Activated naive CD4-positive, alpha-beta T cell (primary cell): ENCODE results near the gene WBP2NL.

Experiments used
- DNase-seq, 4 experiments: peaks; one replicate each; lab custom pipeline; 2025; lab: John Stamatoyannopoulos, UW

WBP2NL gene

GRCh38 chr22:41978732-41979131 is 19.9 kb upstream of the WBP2NL start:
- no peak for DNase-seq

DNA sequence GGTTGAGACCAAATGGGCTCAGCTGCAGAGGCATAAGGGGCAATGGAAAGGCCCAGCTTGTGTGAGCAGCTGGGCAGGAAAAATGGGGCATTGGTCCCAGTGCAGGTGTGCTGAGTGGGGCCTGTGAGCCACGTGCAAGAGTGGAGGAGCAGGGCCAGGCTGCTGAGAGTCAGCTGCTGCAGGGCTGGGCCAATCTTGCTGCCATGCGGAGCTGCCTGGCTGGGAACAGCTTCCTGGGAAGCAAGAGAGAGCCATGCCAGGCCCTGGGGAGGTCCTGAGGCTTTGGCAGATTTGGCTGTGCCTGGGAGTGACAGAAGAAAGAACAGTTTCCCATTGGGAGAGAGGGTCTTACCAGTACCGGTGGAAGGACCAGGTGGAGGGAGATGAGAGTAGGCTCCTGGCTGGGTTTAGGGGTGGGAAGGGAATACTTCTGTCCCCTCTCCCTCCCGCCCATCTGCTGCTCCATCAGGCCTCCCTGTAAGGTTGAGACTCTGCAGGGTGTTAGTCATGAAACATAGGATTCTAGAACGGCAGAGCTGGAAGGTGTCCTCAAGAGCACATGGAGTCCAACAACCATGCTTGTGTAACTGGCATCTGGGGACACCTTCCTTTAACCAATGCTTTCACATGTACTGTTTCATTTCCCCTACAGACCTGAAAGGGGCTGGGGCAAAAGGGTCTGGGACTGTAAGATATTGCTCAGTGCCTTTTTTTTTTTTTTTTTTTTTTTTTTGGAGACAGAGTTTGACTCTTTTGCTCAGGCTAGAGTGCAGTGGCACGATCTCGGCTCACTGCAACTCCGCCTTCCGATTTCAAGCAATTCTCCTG is 19.0 kb upstream of the WBP2NL start:
- no peak for DNase-seq

DNA sequence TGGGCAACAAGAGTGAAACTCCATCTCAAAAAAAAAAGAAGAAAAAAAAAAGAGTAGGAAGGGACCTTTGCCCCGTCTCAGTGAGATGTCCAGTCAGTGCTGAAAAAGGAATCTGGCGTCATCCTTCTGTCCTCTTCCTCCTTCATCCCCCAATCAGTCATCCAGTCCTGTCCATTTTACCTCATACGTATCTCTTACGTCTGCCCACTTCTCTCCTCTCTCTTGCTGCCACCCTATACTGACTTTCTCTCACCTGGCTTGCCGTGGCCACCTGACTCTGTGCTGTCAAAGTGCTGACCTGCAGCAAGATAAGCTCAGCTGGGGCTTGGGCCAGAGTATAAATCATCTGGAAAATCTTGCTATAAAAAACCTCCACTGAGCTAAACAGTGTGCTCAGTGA is 15.7 kb upstream of the WBP2NL start:
- DNase-seq: no peak

DNA sequence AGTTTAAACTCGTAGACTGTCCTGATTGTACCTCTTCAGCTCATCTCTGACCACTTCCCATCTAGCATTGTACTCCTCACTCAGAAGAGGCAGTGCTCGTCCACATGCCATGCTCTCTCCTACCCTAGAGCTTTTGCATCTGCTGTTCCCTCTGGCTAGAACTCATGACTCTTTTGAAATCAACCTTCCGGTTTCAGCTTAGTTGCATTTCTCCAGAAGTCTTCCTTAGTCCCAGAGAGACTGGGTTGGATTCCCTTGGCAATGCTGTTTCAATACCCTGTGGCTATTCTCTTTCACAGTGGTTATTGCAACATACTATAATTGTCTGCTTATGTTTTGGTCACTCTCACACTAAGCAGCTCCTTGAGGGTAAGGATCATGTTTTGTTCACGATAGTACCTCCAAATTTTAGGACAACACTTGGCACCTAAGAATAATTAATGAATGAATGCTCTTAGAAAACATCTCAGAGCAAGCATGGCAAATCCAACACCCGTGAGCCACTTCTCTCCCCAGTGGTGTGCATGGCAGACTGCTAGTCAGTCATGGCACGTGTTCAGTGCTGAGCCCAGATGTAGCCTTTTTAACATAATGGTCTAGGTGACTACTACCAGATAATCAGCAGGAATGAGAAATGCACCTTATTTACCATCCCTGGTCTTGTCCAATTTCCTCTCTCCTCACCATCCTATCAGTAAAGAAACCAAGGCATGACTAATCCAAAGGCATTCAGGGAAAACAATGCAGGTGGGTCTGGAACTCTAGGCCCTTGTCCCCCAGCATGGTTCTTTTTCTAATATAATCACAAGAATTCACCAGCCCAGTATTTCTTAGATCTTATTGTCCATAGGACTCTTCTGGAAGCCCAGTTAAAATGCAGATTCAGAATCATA is 14.8 kb upstream of the WBP2NL start:
- DNase-seq: no peak

- DNase-seq: no peak
Measured at GRCh38 chr22:41987276-41987675, 11.3 kb upstream of the WBP2NL start.

- DNase-seq: no peak
Measured at GRCh38 chr22:41989246-41989645, 9.3 kb upstream of the WBP2NL start.

DNA sequence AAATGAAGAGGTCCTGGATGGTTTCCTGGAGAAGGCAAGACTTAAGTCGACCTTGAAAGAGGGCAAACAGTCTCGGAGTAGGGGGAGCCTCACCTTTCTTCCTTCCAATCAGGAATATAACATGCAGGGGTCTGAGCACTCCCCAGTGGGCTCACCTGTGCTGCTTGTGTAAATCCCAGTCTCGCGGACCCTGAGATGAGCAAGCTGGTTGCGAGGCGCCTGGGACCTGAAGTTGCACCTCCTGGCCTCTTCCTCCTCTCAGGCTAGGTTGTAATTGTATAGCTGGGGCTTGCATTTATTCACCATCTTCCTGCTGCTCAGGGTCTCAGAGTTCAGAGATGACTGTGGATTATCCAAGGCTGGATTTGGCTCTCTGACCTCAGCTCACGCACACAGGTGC is 7.5 kb upstream of the WBP2NL start:
- no peak for DNase-seq

DNA sequence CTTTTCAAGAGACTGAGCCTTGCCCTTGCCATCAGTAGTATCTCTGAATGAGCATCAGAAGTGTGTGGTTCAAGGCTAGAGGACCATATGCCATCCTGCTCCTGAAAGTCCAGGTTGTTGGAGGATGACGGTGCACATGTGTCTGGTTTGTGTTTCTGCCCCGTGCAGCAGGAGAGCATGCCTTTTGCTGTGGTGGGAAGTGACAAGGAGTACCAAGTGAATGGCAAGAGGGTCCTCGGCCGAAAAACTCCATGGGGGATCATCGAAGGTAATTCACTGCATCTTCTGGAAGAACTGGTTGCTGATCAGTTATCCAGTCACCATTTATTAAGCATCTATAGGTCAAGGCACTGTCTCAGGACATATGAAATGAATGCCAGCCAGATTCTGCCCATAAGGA is 6.1 kb upstream of the WBP2NL start:
- DNase-seq: no peak

DNA sequence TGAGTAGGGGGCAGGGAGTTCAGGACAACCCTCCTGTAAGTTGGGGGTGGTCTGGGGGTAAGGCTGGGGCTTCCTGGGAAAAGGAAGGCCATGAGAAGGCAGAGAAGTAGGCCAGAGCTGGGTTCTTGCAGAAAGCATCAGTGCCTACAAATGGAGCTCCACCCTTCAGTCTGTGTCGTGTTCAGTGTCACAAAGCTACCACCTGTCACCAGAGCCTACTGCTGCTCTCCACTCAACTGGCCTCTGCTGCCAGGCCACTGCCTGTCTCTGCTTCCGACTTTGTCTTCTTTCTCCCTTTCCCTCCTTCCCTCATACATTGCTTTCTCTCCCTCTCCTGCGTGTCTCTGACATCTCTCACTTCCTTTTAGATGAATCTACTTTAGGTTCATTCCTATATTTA is 3.4 kb upstream of the WBP2NL start:
- DNase-seq: no peak

DNA sequence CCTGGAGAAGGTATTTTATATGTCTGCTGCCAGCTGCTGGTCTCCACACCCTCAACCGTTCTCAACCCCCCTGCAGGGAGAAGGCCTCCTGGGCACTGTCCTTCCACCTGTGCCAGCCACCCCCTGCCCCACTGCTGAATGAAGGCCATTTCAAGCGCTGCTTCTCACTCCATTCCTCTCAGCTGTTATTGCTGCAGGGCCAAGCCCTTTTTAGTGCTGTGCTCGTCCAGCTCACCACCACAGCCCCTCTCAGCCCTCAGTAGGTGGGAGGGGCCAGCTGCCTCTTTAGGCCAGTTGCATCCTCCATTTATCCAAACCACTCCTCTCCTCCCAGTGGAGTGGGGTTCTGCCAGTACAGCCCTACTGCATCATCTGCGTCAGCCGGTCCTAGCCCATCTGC is 1.8 kb upstream of the WBP2NL start:
- no peak for DNase-seq

- no peak for DNase-seq
Measured at GRCh38 chr22:42000466-42000865, 1.9 kb downstream of the WBP2NL start.

- DNase-seq: no peak
Measured at GRCh38 chr22:42001121-42001520, 2.5 kb downstream of the WBP2NL start.

DNA sequence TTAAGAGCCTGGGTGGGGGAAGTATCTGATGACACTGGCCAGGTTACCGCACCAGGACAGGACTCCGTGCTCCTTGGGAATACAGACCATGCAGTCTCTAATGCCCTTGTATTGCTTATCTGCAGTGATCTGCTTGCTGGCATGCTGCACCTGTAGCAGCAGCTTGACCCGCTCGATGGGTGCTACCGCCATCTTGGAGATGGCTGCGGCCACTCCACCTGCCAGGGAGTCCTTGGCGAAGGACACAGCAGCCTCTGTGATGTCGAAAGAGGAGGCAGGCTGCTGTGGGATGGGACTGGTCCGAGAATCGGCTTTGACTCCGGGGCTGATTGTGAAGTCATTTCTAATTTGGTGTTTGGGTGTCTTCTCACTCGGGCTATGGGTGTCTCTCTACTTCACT is 3.1 kb downstream of the WBP2NL start:
- DNase-seq: no peak

GRCh38 chr22:42007922-42008321 is 9.3 kb downstream of the WBP2NL start:
- no peak for DNase-seq

DNA sequence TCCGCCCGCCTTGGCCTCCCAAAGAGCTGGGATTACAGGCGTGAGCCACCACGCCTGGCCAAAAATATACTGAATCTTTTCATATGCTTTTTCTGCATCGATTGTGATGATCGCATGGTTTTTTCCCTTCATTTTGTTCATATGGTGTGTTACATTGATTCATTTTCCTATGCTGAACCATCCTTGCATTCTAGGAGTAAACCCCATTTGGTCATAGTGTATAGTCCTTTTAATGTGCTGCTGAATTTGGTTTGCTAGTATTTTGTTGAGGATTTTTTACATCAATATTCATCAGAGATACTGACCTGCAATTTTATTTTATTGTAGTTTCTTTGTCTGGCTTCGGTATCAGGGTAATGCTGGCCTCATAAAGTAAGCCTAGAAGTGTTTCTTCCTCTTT is 12.2 kb downstream of the WBP2NL start:
- DNase-seq: no peak

DNA sequence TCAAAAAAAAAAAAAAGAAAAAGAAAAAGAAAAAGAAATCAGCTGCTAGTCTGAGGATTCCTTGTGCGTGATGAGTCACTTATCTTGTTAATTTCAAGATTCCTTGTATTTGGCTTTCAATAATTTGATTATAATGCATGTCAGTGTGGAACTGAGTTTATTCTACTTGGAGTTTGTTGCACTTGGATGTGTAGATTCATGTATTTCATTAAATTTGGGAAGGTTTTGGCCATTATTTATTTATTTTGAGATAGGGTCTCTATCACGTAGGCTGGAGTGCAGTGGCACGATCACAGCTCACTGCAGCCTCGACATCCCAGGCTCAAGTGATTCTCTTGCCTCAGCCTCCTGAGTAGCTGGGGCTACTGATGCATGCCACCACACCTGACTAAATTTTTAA is 14.8 kb downstream of the WBP2NL start:
- no peak for DNase-seq

DNA sequence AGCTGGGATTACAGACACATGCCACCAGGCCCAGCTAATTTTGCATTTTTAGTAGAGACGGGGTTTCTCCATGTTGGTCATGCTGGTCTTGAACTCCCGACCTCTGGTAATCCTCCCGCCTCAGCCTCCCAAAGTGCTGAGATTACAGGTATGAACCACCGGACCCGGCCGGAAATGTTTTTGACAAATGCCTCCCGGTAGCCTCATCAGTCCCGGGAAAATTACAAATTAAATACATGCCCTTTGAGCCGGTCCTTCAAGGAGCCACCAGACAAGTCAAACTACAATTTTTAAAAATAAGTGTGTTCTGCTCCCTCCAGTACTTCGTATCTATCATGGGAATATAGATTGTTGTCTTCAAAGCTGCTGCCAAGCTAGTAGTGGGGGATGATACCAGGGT is 17.5 kb downstream of the WBP2NL start:
- DNase-seq: no peak

DNA sequence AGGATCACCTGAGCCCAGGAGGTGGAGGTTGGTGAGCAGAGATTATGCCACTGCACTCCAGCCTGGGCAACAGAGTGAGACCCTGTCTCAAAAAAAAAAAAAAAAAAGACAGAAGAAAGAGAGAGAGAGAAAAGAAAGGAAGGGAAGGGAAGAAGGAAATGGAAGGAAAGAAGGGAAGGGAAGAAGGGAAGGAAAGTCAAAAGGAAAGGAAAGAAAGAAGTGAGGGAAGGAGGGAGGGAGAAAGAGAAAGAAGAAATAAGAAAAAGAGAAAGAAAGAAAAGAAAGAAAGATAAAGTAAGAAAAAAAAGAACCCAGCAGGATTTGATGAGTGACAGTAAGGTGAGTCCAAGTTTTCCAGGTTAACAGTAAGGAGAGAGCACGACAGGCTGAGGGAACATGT is 19.6 kb downstream of the WBP2NL start:
- no peak for DNase-seq

- no peak for DNase-seq
Measured at GRCh38 chr22:42021571-42021970, 23.0 kb downstream of the WBP2NL start.

DNA sequence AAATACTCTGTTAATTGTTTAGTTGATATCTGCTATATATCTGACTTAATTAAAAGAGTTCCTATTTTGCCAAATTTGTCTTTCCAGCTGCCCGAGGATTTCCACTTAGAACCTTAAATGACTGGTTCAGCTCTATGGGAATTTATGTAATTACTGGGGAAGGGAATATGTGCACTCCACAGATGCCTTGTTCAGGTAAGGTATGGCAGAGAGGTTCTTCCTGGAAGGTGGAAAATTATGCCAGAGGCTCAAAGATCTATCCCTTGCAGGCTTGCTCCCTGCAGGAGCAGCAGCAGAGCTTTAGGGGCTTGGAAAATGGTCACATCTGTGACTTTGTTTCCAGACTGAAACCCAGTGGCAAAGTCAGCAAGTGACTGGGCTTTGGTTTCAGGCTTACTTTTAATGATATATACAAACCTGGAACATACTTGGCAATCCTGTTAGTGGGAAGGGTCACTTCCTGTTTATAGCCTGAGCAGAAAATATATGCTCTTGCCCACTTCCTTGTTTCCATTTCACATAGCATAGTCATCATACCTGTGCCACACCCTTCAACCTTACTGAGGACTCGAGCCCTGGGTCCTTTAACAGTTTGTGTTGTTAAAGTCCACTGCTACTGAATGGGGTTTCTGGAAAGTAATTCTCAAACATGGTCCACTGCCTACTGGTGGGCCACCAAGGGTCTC is 23.7 kb downstream of the WBP2NL start:
- no peak for DNase-seq

- no peak for DNase-seq
Measured at GRCh38 chr22:42025421-42025820, 26.8 kb downstream of the WBP2NL start.

- DNase-seq: no peak
Measured at GRCh38 chr22:42026705-42027104, 28.1 kb downstream of the WBP2NL start.
